Colonic mucosa (tissue), 4 donors: ENCODE data around the gene CBLL1. TPM values are rescaled to one million over a fixed set of nuclear protein-coding genes. Genes with fewer than 3 reads are reported as not detected.

Experiments used
- DNase-seq: peaks from one replicate; pipeline ENCODE4 v3.0.0-alpha.2; 2020
- H3K27ac ChIP-seq: fragments of 200-600 bp; one replicate; pipeline ENCODE4 v1.8.0; 2021
- H3K27me3 ChIP-seq: fragments of 200-600 bp; one replicate; pipeline ENCODE4 v1.8.0; 2021
- H3K36me3 ChIP-seq: fragments of 200-600 bp; one replicate; pipeline ENCODE4 v1.8.0; 2021
- H3K4me1 ChIP-seq: fragments of 200-600 bp; one replicate; pipeline ENCODE4 v1.8.0; 2021; ENCODE audit warnings: mild to moderate bottlenecking
- H3K4me3 ChIP-seq: fragments of 200-600 bp; one replicate; pipeline ENCODE4 v1.8.0; 2021
- H3K9ac ChIP-seq, 2 donors: one replicate each; pipeline ENCODE4 v1.7.0; 2013; ENCODE audit warnings: control low read depth in 2 of 2, low read depth in 2 of 2, low read length in 2 of 2
- H3K9me3 ChIP-seq: fragments of 200-600 bp; one replicate; pipeline ENCODE4 v1.8.0; 2021
- intact Hi-C: fragments of 100-400 bp; cut with DNase I; formaldehyde crosslinking; loops from one replicate; pipeline ENCODE4 v1.14.1; 2022
- total RNA-seq, 2 donors: library from RNA; stranded (reverse); fragmentation: NEBNext Ultra II Directional in 1 of 2; extraction: Animal tissue kit (Norgen Biotek cat#: 25700) in 1 of 2; gene quantifications; one replicate each; pipeline ENCODE4 v1.2.1, GENCODE V29; 2021
- TF ChIP-seq, protein P1 (sequence below): fragments of 200-600 bp; IDR thresholded peaks from one replicate; pipeline ENCODE4 v1.8.0; 2022; ENCODE audit warnings: antibody characterized with exemption, mild to moderate bottlenecking
- donor health status: healthy.
- donor health status: DM: no; HTN: no; CAD: no.
- donor health status: DM: no; HTN: no; CAD: no.

Gene CBLL1
- total RNA-seq, 2 donors from 2014 or later = 21.5 to 23.2 TPM

DNA sequence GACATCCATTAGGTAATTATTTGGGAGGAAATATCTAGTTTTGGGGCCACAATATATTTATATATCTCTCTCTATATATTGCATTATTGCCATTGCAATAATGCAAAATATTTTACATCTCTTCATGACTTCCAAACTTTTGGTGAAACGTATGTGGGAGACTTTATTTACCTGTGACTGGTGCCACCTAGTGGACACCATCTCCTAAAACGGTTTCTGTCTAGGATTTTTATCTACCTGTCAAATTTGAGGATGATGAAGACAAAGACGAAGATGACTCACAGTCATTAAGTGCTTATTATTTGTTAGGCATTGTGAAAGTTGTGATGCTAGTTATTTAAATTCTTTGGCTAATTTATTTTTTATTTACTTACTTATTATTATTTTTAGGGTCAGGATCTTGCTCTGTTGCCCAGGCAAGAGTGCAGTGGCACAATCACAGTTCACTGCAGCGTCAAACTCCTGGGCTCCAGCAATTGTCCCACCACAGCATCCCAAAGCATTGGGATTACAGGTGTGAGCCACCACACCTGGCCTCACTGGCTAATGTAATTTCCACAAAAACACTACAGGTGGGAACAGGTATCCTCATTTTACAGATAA lies 18.7 kb upstream of the CBLL1 start:
- H3K4me1 ChIP-seq = no peaks in the 10 kb centered on the region
- DNase-seq = peak; percentile 51
- intact Hi-C loops = loop anchor here (2.0 to 10.0 kb wide), 2 partner anchors 262 to 510 kb away; no protein-coding TSS in a partner anchor

DNA sequence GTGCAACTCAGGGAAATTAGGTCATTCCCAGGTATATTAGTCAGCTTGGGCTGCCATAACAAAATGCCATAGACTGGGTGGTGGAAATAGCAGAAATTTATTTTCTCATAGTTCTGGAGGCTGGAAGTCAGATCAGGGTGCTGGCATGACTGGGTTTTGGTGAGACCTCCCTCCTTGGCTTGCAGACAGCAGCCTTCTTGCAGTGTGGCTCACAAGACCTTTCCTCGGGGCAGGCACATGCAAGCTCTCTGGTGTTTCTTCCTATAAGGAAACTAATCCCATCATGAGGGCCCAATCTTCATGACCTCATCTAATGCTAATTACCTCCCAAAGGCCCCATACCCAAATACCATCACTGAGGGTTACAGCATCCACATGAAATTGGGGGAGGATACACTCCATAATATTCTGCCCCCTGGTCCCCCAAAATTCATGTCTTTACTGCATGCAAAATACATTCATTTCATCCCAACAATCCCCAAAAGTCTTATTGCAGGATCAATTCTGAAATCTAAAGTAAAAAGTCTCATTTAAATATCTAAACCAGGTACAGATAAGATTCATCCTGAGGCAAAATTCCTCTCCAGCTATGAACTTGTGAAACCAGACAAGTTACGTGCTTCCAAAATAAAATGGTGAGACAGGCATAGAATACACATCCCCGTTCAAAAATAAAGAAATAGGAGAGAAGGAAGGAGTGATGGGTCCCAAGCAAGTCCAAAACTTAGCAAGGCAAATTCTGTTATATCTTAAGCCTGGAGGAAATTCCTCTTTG lies 17.4 kb upstream of the CBLL1 start:
- Histone ChIP-seq H3K9ac (no peak overlapping the region), H3K36me3 (no peaks in the 10 kb centered on the region), H3K4me3 (no peak overlapping the region), H3K4me1 (no peaks in the 10 kb centered on the region), H3K9me3 (no peaks in the 10 kb centered on the region), H3K27me3 (no peaks in the 10 kb centered on the region), H3K27ac (no peak overlapping the region)
- intact Hi-C loops = loop anchor here (10.0 kb wide), 1 partner anchor 512 kb away; no protein-coding TSS in a partner anchor
- TF ChIP-seq, protein P1, sequence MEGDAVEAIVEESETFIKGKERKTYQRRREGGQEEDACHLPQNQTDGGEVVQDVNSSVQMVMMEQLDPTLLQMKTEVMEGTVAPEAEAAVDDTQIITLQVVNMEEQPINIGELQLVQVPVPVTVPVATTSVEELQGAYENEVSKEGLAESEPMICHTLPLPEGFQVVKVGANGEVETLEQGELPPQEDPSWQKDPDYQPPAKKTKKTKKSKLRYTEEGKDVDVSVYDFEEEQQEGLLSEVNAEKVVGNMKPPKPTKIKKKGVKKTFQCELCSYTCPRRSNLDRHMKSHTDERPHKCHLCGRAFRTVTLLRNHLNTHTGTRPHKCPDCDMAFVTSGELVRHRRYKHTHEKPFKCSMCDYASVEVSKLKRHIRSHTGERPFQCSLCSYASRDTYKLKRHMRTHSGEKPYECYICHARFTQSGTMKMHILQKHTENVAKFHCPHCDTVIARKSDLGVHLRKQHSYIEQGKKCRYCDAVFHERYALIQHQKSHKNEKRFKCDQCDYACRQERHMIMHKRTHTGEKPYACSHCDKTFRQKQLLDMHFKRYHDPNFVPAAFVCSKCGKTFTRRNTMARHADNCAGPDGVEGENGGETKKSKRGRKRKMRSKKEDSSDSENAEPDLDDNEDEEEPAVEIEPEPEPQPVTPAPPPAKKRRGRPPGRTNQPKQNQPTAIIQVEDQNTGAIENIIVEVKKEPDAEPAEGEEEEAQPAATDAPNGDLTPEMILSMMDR = no peak
- DNase-seq = no peak

More for the DNA sequence above, 18.7 kb upstream of the CBLL1 start:
- H3K36me3 ChIP-seq = no peaks in the 10 kb centered on the region
- H3K9ac ChIP-seq = no peak overlapping the region
- TF ChIP-seq, protein P1 = peak; percentile 54
- H3K9me3 ChIP-seq = no peaks in the 10 kb centered on the region
- H3K27me3 ChIP-seq = no peaks in the 10 kb centered on the region
- H3K27ac ChIP-seq = no peak overlapping the region
- H3K4me3 ChIP-seq = no peak overlapping the region

DNA sequence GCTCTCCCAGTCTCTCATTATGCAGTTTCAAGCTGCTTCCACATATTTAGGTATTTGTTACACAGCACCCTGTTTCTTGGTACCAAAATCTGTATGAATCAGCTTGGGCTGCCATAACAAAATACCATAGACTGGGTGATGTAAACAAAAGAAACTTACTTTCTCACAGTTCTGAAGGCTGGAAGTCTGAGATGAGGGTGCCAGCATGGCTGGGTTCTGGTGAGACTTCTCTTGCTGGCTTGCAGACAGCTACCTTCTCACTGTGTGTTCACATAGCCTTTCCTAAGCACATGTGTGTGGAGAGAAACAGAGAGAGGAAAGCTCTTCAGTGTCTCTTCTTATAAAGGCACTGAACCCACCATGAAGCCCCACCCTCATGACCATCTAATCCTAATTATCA lies 15.7 kb upstream of the CBLL1 start:
- intact Hi-C loops = loop anchor here (10.0 kb wide), 1 partner anchor 513 kb away; no protein-coding TSS in a partner anchor
- TF ChIP-seq, protein P1 = no peak
- H3K9ac ChIP-seq = no peak overlapping the region

DNA sequence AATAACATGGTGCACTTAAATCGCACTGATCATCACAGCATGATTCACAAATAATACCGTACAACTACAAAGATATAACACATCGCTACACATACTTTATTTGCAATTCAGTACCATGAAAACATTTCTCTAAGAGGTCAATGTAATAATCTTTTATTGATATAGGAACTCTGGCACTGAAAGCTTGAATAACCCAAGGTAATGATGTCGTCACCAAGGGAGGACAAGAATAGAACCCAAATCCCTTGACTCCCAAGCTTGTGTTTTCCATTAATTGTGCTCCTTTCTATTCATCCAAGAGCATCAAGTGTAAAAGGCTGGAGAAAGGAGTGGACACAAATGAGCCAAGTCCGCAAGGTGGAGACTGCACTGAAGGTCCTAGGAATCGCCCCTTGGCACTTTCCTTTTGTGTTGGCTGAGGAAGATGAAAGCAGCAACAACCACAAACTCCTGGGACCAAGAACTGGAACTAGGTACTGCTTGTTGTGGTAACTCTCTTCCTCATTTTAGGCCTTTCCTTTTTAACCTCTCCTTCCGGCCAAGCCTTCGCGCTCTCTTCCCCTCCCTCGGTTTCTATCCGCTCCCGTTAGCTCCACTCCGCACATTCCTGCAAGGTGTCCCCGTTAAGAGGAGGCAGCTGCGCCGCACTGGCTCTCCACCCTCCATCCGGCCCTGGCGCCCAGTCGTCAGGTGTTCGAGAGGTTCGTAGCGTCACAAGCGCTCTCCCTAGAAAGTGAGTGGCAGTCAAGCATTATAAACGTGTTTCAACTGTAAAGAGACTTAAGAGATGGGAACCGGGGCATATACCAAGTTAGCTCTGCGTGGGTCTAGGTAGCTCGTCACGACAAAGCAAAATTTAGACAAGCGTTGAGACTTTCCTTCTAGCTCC lies 1.0 kb upstream of the CBLL1 start:
- peak overlapping the region; percentile 94 for H3K27ac ChIP-seq
- no peaks in the 10 kb centered on the region for H3K9me3 ChIP-seq
- intact Hi-C loops = loop anchor here (2.0 kb wide), 1 partner anchor 136 kb away; no protein-coding TSS in a partner anchor
- TF ChIP-seq, protein P1 = no peak
- H3K9ac ChIP-seq = peak overlapping the region; percentile 85 to 95
- no peaks in the 10 kb centered on the region for H3K36me3 ChIP-seq
- peaks cover 14% of the 10 kb centered on the region for H3K4me1 ChIP-seq
- H3K27me3 ChIP-seq = no peaks in the 10 kb centered on the region
- DNase-seq = peak; percentile 67
- H3K4me3 ChIP-seq = peak overlapping the region; percentile 71

More for the DNA sequence above, 15.7 kb upstream of the CBLL1 start:
- DNase-seq = no peak
- Histone ChIP-seq H3K27me3 (no peaks in the 10 kb centered on the region), H3K4me1 (no peaks in the 10 kb centered on the region), H3K4me3 (no peak overlapping the region), H3K36me3 (no peaks in the 10 kb centered on the region), H3K9me3 (no peaks in the 10 kb centered on the region), H3K27ac (no peak overlapping the region)

DNA sequence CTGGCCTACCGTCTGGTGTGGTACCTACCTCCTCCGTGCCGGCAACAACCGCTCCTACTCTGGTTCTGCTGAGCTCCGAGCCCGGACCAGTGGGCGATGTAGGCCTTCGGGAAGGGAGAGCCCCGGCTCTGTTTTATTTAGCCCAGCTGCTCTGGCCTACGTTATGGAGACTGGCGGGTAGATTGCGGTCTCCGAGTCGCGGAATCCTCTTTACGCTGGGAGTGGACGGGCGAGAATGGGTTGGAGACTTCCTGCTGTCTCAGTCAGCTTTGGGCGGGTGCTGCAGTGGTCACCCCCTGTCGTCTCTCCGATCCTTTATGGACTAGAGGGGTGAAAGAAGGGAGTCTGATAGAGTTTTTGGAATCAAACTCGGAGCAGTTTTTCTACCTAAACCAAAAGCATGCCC lies 406 bp downstream of the CBLL1 start:
- H3K9me3 ChIP-seq = no peaks in the 10 kb centered on the region
- peak overlapping the region; percentile 71 for H3K4me3 ChIP-seq
- intact Hi-C loops = no loop called here
- no peaks in the 10 kb centered on the region for H3K27me3 ChIP-seq
- TF ChIP-seq, protein P1 = no peak
- peak overlapping the region; percentile 88 to 95 for H3K9ac ChIP-seq
- peaks cover 14% of the 10 kb centered on the region for H3K4me1 ChIP-seq
- peak overlapping the region; percentile 94 for H3K27ac ChIP-seq
- no peak for DNase-seq
- no peaks in the 10 kb centered on the region for H3K36me3 ChIP-seq
